Right lobe of liver (tissue), 4 donors: ENCODE results near the gene SLPI.

Experiments
- CTCF ChIP-seq, 4 donors: fragments of 200-600 bp in 3 of 4; fragments of 450-650 bp in 1 of 4; IDR thresholded peaks; one replicate each; pipeline versions ENCODE4 v1.5.1 to v1.8.0; 2016 to 2022; ENCODE audit warnings: antibody characterized with exemption in 4 of 4, mild to moderate bottlenecking in 2 of 4
- POLR2A ChIP-seq: fragments of 450-650 bp; IDR thresholded peaks from one replicate; pipeline ENCODE4 v1.6.1; 2017; ENCODE audit warnings: antibody characterized with exemption, mild to moderate bottlenecking
- donor health status: DM: no; HTN: no; CAD: no.
- donor health status: DM: no; HTN: no; CAD: no.
- donor health status: DM: no; HTN: yes; CAD: no.

- TF ChIP-seq CTCF (IDR thresholded peaks at IDR 0.05) (no peak), POLR2A (no peak)
Observed at GRCh38 chr20:45301824-45302271, 47.5 kb upstream of the SLPI start.
